GM18517 (cell line): Measurements from ENCODE around the gene NUDT14.

Experiments
- ATAC-seq: cut with Tn5 transposase; IDR thresholded peaks from one replicate; pipeline ENCODE4 v1.9.1; 2021; ENCODE audit warnings: mild to moderate bottlenecking, moderate library complexity; ENCODE audit not compliant: unreplicated experiment

NUDT14 gene

GRCh38 chr14:105161964-105162668 is 19.0 kb downstream of the NUDT14 start:
- ATAC-seq, result no peak

- no peak for ATAC-seq
Measured at GRCh38 chr14:105161309-105161708, 19.8 kb downstream of the NUDT14 start.

DNA sequence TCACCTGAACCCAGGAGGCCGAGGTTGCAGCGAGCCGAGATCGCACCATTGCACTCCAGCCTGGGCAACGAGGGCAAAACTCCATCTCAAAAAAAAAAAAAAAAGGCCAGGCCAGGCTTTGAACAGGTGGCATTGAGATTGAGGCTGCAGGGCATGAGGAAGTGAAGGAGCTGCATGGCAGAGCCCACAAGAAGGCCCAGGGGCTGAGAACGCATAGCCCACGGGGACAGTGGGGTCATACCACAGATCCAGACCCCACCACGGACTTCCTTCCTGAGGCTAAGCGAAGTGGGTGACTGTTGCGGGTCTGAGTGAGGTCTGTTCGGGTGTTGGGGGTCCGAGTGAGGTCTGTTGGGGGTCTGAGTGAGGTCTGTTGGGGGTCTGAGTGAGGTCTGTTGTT is 20.3 kb downstream of the NUDT14 start:
- ATAC-seq, result no peak

GRCh38 chr14:105159344-105159743 is 21.8 kb downstream of the NUDT14 start:
- ATAC-seq, result no peak

- no peak for ATAC-seq
Measured at GRCh38 chr14:105158794-105159193, 22.3 kb downstream of the NUDT14 start.

- ATAC-seq, result no peak
Measured at GRCh38 chr14:105157872-105158271, 23.2 kb downstream of the NUDT14 start.

- ATAC-seq, result no peak
Measured at GRCh38 chr14:105156414-105157375, 24.4 kb downstream of the NUDT14 start.

DNA sequence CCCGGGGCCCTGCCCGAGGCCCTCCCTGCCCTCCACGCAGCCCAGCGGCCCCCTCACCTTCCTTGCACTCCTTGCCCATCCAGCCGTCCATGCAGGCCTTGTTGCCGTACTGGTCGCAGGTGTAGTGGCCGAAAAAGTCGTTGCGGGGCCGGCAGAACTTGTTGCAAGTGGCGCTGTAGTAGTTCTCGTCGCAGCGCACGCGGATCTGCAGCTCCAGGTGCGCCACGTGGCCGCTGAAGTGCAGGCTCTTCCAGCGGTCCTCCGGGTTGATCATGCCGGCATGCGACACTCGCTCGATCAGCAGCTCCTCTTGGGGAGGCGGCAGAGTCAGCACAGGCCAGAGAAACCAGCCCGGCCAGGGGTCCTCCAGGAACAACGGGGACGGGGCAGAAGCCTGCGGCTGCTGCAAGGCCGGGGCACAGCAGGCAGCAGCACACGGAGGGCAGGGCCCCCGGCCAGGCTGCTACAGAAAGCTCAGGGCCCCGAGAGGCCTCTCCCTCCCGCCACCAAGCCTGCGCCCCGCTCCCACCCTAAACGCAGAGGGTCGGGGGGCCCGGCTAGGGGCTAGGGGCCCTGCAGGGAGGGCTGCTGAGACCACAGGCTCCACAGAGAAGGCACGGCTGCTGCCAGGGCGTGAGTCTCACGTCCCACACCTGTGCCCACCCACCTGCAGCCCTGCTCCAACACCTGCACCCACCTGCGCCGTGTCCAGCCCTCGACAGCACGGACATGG is 25.3 kb downstream of the NUDT14 start:
- no peak for ATAC-seq

DNA sequence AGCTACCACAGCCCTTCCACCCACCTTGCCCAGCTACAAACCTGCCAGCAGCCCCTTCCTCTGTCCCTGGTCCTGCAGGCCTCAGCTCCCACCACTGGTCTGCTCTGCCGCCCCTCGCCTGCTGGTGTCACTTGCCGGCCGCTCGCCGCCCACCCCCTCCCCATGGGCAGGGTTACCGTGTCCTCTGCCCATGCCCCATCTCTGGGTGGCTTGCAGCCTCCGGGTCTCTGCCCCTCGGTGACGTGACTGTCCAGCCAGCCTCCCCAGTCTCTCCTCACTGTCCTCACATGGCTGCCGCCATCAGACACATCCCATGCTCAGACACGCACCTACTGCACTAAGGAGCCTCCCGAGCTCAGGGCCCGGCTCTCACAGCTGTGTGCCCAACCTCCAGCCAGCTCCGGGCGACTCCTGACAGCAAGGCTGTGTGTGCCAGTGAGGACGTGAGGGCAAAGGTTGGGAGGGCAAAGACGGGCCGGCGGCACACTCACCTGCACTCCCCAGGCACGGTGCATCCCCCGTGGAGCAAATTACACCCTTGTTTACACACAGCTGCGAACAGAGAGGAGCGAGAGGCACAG is 26.0 kb downstream of the NUDT14 start:
- ATAC-seq, result no peak

DNA sequence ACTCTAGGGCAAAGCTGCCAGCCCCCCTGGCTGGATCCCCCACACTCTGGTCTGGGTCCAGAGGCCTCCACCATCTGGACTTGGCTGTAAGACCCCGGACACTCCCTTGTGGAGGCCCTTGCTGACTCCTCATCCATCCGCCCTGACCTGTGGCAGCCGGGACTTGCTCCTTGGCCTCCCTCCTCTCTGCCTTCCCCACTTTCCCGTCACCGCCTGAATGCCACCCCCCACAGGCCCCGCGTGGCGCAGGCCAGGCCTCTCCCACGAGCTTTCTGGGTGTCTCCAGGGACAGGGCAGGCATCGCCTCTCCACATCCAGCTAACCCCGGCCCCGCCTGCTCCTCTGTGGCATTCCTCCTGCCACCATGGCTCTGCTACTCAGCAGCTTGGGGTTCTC is 26.6 kb downstream of the NUDT14 start:
- ATAC-seq, result no peak

- no peak for ATAC-seq
Measured at GRCh38 chr14:105153739-105154475, 27.2 kb downstream of the NUDT14 start.

GRCh38 chr14:105153331-105153731 is 27.8 kb downstream of the NUDT14 start:
- no peak for ATAC-seq

DNA sequence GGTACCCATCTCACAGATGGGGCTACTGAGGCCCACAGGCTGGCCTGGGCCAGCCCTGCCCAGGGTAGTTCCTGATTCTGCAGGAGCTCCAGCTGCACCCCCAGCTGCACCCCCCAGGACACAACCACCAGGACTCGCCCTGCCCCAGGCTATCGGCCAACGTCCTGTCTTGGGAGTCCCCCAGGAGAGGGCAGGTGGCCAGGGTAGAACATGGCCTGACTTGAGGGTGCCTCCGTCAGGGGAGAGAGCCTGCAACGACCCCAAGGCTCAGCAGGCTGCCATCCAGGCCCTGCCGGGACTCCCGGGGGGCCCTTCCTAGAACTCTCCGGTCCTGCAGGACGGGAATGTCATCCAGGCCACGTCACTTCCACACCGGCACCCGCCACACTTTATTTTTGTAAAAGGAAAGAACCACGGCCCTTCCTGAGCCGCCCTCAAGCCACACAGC is 28.3 kb downstream of the NUDT14 start:
- no peak for ATAC-seq

- no peak for ATAC-seq
Measured at GRCh38 chr14:105151838-105152793, 29.0 kb downstream of the NUDT14 start.

- no peak for ATAC-seq
Measured at GRCh38 chr14:105151084-105151837, 29.9 kb downstream of the NUDT14 start.

GRCh38 chr14:105150368-105151083 is 30.6 kb downstream of the NUDT14 start:
- ATAC-seq, result no peak

DNA sequence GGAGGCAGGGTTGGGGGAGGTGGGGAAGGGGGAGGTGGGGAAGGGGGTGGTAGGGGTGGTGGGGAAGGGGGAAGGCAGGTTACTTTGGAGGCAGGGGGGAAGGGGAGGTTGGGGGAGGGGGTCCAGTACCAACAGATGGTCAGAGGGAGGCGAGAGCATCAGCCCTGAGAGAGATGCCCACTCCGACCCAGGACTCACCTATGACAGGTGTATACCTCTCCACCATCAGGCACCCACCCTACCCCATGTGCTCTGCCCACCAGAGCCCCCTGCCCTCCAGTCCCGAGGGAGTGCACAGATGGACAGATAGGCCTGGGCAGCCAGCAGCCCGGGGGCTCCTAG is 31.1 kb downstream of the NUDT14 start:
- ATAC-seq, result no peak
